VCaP (cell line): ENCODE measurements around the gene LAMP5.

Experiments used
- H3K27ac ChIP-seq: fragments of 450-650 bp; 2 replicates; pipeline ENCODE4 v1.5.1; 2017
- CTCF ChIP-seq: fragments of 450-650 bp; conservative IDR thresholded peaks from 2 replicates; pipeline ENCODE4 v1.5.1; 2017; ENCODE audit warnings: mild to moderate bottlenecking, moderate library complexity

The LAMP5 gene

GRCh38 chr20:9490631-9491030 is 23.8 kb upstream of the LAMP5 start:
- no peak for TF ChIP-seq CTCF

GRCh38 chr20:9491324-9491723 is 23.1 kb upstream of the LAMP5 start:
- no peak overlapping the region for H3K27ac ChIP-seq
- no peak for TF ChIP-seq CTCF

More at GRCh38 chr20:9490631-9491030, 23.8 kb upstream of the LAMP5 start:
- no peak overlapping the region for H3K27ac ChIP-seq

- TF ChIP-seq CTCF: no peak
Observed at GRCh38 chr20:9492067-9492466, 22.3 kb upstream of the LAMP5 start.

GRCh38 chr20:9493803-9494202 is 20.6 kb upstream of the LAMP5 start:
- no peak overlapping the region for H3K27ac ChIP-seq
- no peak for TF ChIP-seq CTCF

More at GRCh38 chr20:9492067-9492466, 22.3 kb upstream of the LAMP5 start:
- H3K27ac ChIP-seq: no peak overlapping the region

GRCh38 chr20:9495701-9496100 is 18.7 kb upstream of the LAMP5 start:
- no peak overlapping the region for H3K27ac ChIP-seq

GRCh38 chr20:9496155-9496554 is 18.2 kb upstream of the LAMP5 start:
- TF ChIP-seq CTCF: no peak
- H3K27ac ChIP-seq: no peak overlapping the region

More at GRCh38 chr20:9495701-9496100, 18.7 kb upstream of the LAMP5 start:
- TF ChIP-seq CTCF: no peak

- TF ChIP-seq CTCF: no peak
Observed at GRCh38 chr20:9498322-9498721, 16.1 kb upstream of the LAMP5 start.

More at GRCh38 chr20:9498322-9498721, 16.1 kb upstream of the LAMP5 start:
- no peak overlapping the region for H3K27ac ChIP-seq
